ENCODE measurements around the gene C10orf90. TPM values are rescaled to one million over a fixed set of nuclear protein-coding genes. Genes with fewer than 3 reads are reported as not detected.

Gene C10orf90
- total and polyA plus RNA-seq, 9 donors, result not detected

DNA sequence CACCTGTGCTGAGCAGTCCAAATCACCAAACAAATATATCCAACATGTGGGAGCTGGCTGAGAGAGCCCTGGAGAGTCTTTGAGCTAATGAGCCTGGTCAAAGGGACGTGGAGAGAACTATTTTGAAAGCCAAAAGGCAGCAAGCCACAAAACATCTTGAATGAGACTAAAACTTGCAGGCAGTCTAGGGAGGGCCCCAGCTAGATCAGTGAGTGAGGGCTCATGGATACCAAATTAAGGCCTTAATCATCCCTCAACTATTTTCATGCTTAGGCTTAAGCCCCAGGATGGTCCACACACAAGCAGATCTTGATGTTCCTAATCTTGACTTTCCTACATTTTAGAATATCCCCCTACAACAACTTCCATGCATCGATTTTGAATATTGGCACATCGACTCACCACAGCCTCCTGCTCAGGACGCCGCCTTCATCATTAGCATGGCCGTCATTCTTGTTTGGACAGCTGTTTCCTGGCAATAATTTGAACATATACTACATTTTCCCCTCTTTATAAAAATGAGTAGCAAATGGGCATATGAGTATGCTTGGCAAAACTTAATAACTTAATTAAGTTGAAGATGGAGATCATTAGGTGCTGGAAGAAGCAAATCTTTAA is 195.3 kb downstream of the C10orf90 start:
- no peak overlapping the region for H3K4me3 ChIP-seq
- DNase-seq, result no peak
- 74 to 80% (median 80%) methylated on average over 6 of the region's 6 CpGs for WGBS, 3 donors
- TF ChIP-seq POLR2A (IDR thresholded peaks at IDR 0.05) (no peak), EP300 (IDR thresholded peaks at IDR 0.05) (no peak)
- TF ChIP-seq, protein P1, sequence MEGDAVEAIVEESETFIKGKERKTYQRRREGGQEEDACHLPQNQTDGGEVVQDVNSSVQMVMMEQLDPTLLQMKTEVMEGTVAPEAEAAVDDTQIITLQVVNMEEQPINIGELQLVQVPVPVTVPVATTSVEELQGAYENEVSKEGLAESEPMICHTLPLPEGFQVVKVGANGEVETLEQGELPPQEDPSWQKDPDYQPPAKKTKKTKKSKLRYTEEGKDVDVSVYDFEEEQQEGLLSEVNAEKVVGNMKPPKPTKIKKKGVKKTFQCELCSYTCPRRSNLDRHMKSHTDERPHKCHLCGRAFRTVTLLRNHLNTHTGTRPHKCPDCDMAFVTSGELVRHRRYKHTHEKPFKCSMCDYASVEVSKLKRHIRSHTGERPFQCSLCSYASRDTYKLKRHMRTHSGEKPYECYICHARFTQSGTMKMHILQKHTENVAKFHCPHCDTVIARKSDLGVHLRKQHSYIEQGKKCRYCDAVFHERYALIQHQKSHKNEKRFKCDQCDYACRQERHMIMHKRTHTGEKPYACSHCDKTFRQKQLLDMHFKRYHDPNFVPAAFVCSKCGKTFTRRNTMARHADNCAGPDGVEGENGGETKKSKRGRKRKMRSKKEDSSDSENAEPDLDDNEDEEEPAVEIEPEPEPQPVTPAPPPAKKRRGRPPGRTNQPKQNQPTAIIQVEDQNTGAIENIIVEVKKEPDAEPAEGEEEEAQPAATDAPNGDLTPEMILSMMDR (IDR thresholded peaks at IDR 0.05), result no peak
- intact Hi-C loops (cut with DNase I), result no loop called here
- H3K27me3 ChIP-seq, result no peaks in the 10 kb centered on the region
- H3K36me3 ChIP-seq, result no peaks in the 10 kb centered on the region
- H3K27ac ChIP-seq, result no peak overlapping the region
- H3K4me1 ChIP-seq (ENCODE audit: insufficient read depth), result no peaks in the 10 kb centered on the region
- no peaks in the 10 kb centered on the region for H3K9me3 ChIP-seq

DNA sequence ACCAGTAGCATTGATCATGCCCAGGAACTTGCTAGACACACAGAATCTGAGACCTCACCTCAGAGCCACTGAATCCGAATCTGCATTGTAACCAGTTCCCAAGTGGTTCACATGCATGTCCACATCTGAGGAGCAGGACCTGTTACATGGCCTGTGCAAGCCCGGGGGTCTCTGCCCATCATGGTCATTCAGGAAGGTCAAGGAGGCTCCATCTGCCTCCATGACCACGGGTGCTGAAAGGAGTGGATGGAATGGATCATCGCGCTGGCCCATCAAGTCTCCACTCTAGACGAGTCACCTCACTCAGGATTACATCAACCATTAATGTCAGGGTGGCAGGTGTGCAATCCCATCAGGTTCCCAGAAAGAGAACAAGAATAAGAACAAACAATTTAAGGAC is 196.5 kb downstream of the C10orf90 start:
- H3K4me3 ChIP-seq, result no peak overlapping the region
- no peaks in the 10 kb centered on the region for H3K36me3 ChIP-seq
- H3K27me3 ChIP-seq, result no peaks in the 10 kb centered on the region
- no peak overlapping the region for H3K27ac ChIP-seq
- TF ChIP-seq, protein P1 (IDR thresholded peaks at IDR 0.05), result no peak
- no peak for TF ChIP-seq POLR2A (IDR thresholded peaks at IDR 0.05)
- TF ChIP-seq EP300 (IDR thresholded peaks at IDR 0.05), result no peak
- H3K4me1 ChIP-seq (ENCODE audit: insufficient read depth), result no peaks in the 10 kb centered on the region
- intact Hi-C loops (cut with DNase I), result no loop called here
- no peaks in the 10 kb centered on the region for H3K9me3 ChIP-seq
- no peak for DNase-seq
- WGBS, 3 donors, result 89 to 92% (median 90%) methylated on average over 6 of the region's 6 CpGs

DNA sequence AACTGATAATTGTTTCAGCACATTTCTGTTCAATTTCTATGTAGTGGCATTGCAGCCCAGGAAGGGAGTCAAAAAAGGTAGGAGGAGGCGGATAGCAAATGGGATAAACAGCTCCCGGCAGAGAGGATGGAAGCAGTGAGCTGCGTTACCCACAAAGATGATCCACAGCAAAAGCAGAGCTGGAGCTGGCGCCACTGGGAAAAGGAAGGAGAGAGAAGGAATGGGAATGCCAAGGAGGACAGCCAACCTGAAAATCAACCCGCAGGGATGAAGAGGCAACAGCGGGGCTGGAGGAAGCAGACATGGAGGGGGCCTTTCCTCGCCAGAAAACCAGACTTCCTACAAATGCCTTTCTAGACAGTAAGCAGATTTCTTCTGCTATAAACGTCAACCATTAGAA is 199.5 kb downstream of the C10orf90 start:
- no peaks in the 10 kb centered on the region for H3K27me3 ChIP-seq
- H3K4me1 ChIP-seq (ENCODE audit: insufficient read depth), result no peaks in the 10 kb centered on the region
- 45 to 62% (median 49%) methylated on average over 8 of the region's 8 CpGs for WGBS, 3 donors
- DNase-seq, result no peak
- TF ChIP-seq POLR2A (IDR thresholded peaks at IDR 0.05) (no peak), EP300 (IDR thresholded peaks at IDR 0.05) (no peak)
- TF ChIP-seq, protein P1 (IDR thresholded peaks at IDR 0.05), result no peak
- H3K36me3 ChIP-seq, result no peaks in the 10 kb centered on the region
- H3K9me3 ChIP-seq, result no peaks in the 10 kb centered on the region
- no peak overlapping the region for H3K4me3 ChIP-seq
- H3K27ac ChIP-seq, result no peak overlapping the region
- intact Hi-C loops (cut with DNase I), result no loop called here

DNA sequence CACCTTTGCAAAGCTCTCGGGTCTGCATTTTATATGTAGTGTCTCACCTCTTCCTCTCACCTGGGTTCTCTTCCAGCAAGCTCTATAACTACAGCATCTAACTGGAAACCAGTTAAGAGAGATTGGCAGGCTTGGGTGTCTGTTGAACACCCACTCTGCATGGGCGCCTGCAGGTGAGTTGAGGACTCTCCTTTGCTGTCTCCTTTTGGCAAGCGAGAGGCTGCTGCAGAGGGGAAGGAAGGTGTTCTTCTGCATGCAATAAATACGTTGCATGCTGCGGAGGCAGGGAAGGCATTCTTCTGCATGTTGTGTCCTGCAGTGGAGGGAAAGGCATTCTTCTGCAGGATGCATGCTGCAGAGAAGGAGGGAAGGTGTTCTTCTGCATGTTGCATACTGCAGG is 200.8 kb downstream of the C10orf90 start:
- no peaks in the 10 kb centered on the region for H3K4me1 ChIP-seq (ENCODE audit: insufficient read depth)
- intact Hi-C loops (cut with DNase I), result no loop called here

More for the DNA sequence above, 200.8 kb downstream of the C10orf90 start:
- no peaks in the 10 kb centered on the region for H3K36me3 ChIP-seq
- DNase-seq, result no peak
- H3K9me3 ChIP-seq, result no peaks in the 10 kb centered on the region
- no peaks in the 10 kb centered on the region for H3K27me3 ChIP-seq
- WGBS, 3 donors, result 80 to 91% (median 83%) methylated on average over 5 of the region's 5 CpGs
- no peak overlapping the region for H3K4me3 ChIP-seq
- no peak overlapping the region for H3K27ac ChIP-seq
- TF ChIP-seq EP300 (IDR thresholded peaks at IDR 0.05), result no peak
- no peak for TF ChIP-seq POLR2A (IDR thresholded peaks at IDR 0.05)
- TF ChIP-seq, protein P1 (IDR thresholded peaks at IDR 0.05), result no peak

All from ovary (tissue), 9 donors.